ENCODE measurements around the gene JHY.

Gene JHY

GRCh38 chr11:122981388-122982264 lies 99.1 kb downstream of the JHY start, which contains the start of gene BSX:
BSX (minus strand) TSS chr11:122981834; CDS start chr11:122981671, 163 bp downstream.
- TF ChIP-seq CTCF (IDR thresholded peaks at IDR 0.05; ENCODE audit: control insufficient read depth, extremely low read depth, insufficient read depth), result no peak
- H3K4me3 ChIP-seq (ENCODE audit: low read depth, low read length), result no peak within 1 kb of the TSS
- peak; percentile 4 for DNase-seq (ENCODE audit: low read depth)

GRCh38 chr11:122983438-122984185 lies 101.1 kb downstream of the JHY start:
- no peak overlapping the region for H3K4me3 ChIP-seq (ENCODE audit: low read depth, low read length)
- no peak for TF ChIP-seq CTCF (IDR thresholded peaks at IDR 0.05; ENCODE audit: control insufficient read depth, extremely low read depth, insufficient read depth)
- no peak for DNase-seq (ENCODE audit: low read depth)

- TF ChIP-seq CTCF (IDR thresholded peaks at IDR 0.05; ENCODE audit: control insufficient read depth, extremely low read depth, insufficient read depth), result no peak
- no peak for DNase-seq (ENCODE audit: low read depth)
- H3K4me3 ChIP-seq (ENCODE audit: low read depth, low read length), result peak overlapping the region; percentile 37
Measured at GRCh38 chr11:122984186-122985011, 101.8 kb downstream of the JHY start.

GRCh38 chr11:122995526-122995925 lies 113.0 kb downstream of the JHY start:
- H3K4me3 ChIP-seq (ENCODE audit: low read depth, low read length), result no peak overlapping the region
- TF ChIP-seq CTCF (IDR thresholded peaks at IDR 0.05; ENCODE audit: control insufficient read depth, extremely low read depth, insufficient read depth), result no peak
- DNase-seq (ENCODE audit: low read depth), result no peak

DNA sequence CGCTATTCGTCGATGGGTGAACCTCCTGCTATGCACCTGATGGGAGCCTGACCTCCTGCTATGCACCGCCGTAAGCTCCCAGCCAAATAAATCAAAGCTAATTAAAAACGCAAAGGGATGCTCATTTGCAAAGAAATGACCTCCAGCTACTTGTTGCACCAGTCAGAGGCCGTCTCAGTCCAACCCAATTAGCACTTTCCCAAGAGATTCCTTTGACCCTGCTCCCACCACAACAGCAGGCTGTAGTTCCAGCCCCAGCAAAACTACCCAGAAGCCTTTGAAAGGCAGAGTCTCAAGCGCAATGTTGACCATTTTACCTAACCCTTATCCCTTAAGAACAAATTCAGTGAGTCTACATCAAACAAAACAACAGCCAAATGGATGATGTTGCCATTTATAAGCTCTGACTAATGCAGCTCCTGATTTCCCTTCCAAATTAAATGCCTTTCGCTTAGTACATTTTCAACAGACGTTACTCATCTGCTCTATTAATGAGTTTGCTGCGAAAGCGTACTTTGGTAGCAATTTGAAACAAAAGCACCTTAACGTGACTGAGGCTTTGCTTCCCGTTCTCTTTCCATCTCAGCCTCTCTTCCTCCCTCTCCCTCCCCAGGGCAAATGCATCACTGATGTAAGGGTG lies 116.3 kb downstream of the JHY start:
- H3K4me3 ChIP-seq (ENCODE audit: low read depth, low read length), result no peak overlapping the region
- no peak for DNase-seq (ENCODE audit: low read depth)
- no peak for TF ChIP-seq CTCF (IDR thresholded peaks at IDR 0.05; ENCODE audit: control insufficient read depth, extremely low read depth, insufficient read depth)

- no peak for TF ChIP-seq CTCF (IDR thresholded peaks at IDR 0.05; ENCODE audit: control insufficient read depth, extremely low read depth, insufficient read depth)
- no peak overlapping the region for H3K4me3 ChIP-seq (ENCODE audit: low read depth, low read length)
- DNase-seq (ENCODE audit: low read depth), result no peak
Measured at GRCh38 chr11:123000721-123001120, 118.2 kb downstream of the JHY start.
